Endothelial cell of umbilical vein (primary cell): ENCODE data around the gene CCDC6.

Experiments
- CTCF ChIP-seq, 2 donors: IDR thresholded peaks; 1 replicate in 1 of 2; 2 replicates in 1 of 2; pipeline ENCODE4 v1.5.1; 2011; ENCODE audit warnings: low read length in 2 of 2, mild to moderate bottlenecking in 2 of 2, moderate library complexity in 2 of 2, control low read depth in 1 of 2, inconsistent platforms in 1 of 2, low read depth in 1 of 2; ENCODE audit not compliant: insufficient read depth in 1 of 2; ENCODE audit errors: extremely low read depth in 1 of 2
- MAX ChIP-seq: IDR thresholded peaks from 2 replicates; pipeline ENCODE4 v1.6.1; 2011; ENCODE audit not compliant: insufficient read depth, insufficient read length
- MYC ChIP-seq: IDR thresholded peaks from one replicate; pipeline ENCODE4 v1.6.1; 2011; ENCODE audit warnings: mild to moderate bottlenecking, low read depth, low read length
- POLR2AphosphoS5 ChIP-seq: IDR thresholded peaks from 2 replicates; pipeline ENCODE4 v1.6.1; 2012; ENCODE audit warnings: low read depth, mild to moderate bottlenecking, control low read depth, low read length, moderate library complexity; ENCODE audit not compliant: insufficient read depth

- TF ChIP-seq MYC (no peak), CTCF (IDR thresholded peaks at IDR 0.05; ENCODE audit: extremely low read depth in 1 of 2, insufficient read depth in 1 of 2, low read depth in 1 of 2, low read length in 2 of 2) (no peak), MAX (no peak), POLR2AphosphoS5 (no peak)
Observed at GRCh38 chr10:59880019-59880717, 26.2 kb downstream of the CCDC6 start.
